Measurements from ENCODE around the gene ZMIZ2.
"Not testable (repeated sequence)": the region's sequence is repeated elsewhere in the genome, so short reads cannot be mapped to it uniquely, and the experiment has no call there.

Gene ZMIZ2

DNA sequence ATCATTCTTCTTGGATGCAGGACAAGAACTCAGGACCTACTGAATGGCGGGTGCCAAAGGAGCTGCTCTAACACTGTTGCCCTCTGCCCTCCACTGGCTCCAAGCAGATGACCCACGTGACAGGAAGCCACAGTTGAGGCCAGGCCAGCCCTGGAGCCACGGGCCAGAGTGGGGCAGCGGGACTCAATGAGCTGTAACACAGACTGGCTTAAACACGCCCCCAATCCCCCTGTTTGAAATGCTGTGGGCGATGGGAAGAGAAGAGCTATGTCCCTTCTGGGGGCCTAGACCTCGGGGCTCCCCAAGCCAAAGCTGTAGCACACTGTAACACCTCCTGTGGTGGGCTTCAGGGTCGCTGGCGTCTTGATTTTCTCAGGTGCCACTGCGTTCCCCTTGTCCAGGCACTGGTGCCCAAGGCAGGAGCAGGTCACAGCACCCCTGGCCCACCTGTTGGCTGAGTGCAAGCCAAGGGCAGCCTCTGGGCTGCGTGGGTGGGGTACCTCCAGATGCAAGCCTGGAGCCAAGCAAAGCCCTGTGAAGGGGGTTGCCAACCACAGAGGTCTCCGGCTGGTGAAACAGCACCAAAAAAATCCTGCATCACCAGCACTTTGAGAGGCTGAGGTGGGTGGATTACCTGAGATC lies 18.6 kb upstream of the ZMIZ2 start:
- DNase-seq (ENCODE audit: low spot score), result no peak

DNA sequence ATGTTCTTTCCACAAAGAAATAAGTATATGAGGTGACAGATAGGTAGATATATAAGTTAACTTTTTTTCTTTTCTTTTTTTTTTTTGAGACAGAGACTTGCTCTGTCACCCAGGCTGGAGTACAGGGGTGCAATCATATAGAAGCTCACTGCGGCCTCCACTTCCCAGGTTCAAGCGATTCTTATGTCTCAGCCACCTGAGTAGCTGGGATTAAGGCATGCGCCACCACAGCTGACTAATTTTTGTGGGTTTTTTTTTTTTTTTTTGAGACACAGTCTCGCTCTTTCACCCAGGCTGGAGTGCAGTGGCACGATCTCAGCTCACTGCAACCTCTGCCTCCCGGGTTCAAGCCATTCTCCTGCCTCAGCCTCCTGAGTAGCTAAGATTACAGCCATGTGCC lies 15.7 kb upstream of the ZMIZ2 start:
- not testable (repeated sequence) for DNase-seq (ENCODE audit: low spot score)

DNA sequence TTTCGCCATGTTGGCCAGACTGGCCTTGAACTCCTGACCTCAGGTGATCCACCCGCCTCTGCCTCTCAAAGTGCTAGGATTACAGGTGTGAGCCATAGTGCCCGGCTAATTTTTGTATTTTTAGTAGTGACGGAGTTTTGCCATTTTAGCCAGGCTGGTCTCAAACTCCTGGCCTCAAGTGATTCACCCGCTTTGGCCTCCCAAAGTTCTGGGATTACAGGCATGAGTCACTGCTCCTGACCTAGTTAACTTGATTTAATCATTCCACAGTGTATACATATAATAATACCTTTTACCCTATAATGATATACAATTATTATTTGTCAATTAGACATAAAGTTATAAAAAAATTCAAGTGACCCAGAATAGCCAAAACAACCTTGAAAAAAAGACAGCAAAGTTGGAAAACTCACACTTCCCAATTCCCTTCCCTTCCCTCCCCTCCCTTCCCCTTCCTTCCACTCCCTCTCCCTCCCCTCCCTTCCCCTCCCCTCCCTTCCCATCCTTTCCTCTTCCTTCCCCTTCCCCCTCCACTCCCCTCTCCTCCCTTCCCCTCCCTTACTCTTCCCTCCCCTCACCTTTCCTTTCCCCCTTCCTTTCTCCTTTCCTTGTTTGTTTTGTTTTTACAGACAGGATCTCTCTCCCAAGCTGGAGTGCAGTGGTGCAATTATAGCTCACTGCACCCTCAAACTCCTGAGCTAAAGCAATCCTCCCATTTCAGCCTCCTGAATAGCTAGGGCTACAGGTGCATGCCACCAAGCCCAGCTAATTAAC lies 14.8 kb upstream of the ZMIZ2 start:
- DNase-seq (ENCODE audit: low spot score), result no peak

DNA sequence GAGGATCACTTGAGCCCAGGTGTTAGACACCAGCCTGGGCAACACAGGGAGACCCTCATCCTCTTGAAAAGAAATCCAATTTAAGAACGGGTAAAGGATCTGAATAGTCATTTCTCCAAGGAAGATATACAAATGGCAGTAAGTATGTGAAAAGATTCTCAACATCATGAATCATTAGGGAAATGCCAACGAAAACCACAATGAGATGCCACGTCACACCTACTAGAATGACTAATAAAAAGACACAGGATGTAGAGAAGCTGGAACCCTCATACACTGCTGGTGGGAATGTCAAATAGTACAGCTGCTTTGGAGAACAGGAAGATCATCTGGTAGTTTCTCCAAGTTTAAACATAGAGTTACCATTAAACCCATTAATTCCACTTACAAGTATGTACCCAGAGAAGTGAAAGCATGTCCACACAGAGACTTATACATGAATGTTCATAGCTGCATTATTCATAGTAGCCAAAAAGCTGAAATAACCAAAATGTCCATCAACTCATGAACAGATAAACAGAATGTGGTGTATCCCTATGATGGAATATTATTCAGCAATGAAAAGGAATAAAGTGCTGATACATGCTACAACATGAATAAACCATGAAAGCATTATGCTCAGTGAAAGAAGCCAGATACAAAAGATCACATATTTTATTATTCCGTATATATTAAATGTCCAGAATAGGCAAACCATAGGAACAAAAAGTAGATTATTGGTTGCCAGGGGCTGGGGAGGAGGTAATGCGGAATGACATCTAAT lies 13.1 kb upstream of the ZMIZ2 start:
- no peak for DNase-seq (ENCODE audit: low spot score)

DNA sequence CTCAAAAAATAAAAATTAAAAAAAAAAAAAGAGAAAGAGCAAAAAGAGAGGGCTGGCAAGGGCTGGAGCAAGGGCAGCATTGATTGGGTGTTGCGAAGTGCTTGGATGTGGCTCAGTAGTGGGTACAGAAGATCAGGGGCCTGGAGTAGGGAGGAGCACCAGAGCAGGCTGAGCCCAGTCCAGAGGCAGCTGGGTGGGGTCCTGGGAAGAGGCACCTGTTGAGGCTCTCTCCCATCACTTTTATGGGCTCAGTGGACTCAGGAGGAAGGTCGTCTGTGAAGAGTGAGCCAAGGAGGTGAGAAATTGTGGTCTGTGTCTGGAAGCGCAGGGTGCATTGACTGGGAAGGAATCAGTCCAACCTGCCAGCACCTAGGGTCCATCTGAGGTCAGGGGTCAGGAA lies 11.8 kb upstream of the ZMIZ2 start:
- DNase-seq (ENCODE audit: low spot score), result no peak

DNA sequence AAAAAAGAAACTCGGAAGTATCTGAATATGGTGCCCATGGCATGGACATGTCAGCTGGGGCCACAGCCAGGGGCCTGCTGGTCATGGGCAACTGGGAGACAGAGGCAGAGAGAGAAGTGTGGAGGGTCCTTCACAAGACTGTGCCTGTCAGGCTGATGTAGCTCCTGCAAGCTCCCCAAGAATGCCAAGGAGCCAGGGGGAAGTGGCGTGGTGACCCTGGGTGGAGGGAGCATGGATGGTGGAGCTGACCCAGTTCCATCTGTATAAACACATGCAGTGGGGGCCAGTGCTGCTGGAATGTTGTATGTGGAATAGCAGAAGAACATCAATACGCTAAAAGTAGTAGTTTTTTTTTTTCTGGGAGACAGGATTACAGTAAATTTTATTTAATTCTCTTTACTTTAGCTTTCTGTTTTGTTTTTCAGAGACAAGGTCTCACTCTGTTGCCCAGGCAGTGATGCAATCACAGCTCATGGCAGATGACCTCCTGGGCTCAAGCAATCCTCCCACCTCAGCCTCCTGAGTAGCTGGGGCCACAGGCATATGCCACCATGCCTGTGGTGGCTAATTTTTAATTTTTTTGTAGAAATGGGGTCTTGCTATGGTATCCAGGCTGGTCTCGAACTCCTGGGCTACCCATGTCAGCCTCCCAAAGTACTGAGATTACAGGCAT lies 10.5 kb upstream of the ZMIZ2 start:
- DNase-seq (ENCODE audit: low spot score), result no peak

DNA sequence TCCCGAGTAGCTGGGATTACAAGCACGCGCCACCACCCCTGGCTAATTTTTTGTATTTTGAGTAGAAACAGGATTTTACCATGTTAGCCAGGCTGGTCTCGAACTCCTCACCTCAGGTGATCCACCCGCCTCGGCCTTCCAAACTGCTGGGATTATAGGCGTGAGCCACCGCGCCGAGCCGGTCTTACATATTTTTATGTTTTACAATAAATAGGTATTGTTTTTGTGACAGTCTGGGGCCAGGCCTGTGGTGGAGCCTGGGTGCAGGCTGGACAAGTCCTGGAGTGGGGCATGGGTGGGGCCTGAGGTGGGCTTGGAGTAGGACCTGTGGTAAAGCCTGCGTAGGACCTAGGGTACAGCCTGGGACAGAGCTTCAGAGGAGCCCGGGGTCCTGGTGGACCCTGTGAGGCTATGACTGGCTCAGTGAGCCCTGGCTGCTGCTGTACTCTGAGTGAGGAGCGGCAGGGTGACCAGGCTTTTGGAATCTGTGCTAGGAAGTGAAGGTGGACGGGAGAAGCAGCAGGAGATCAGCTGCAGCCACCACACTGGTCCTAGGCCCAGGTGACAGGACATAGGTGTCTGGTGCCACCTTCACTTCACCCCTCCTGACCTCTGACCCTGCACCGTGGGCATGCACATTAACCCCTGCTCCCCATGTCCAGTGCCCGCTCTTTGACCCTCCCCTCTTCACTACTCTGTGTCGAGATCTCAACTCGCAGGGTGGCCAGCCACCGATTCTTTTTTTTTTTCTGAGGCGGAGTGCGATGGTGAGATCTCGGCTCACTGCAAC lies 9.6 kb upstream of the ZMIZ2 start:
- no peak for DNase-seq (ENCODE audit: low spot score)

DNA sequence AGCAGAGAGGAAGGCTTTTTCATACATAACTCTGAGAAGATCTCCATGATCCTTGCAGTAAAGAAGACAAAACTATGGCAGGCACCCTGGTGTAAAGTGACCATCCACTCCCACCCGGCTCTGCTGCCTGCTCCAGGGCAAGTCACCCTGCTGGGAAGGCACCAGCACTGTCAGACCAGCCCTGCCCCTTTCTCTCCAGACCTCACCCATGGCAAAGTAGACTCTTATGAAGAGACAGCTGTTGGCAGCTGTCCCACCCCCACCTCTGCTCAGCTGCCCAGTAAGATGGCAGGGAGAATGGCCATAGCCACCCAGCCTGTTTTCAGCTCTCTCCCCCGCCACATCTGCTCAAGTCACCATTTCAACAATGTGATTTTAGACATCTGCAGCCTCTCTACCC lies 8.6 kb upstream of the ZMIZ2 start:
- no peak for DNase-seq (ENCODE audit: low spot score)

DNA sequence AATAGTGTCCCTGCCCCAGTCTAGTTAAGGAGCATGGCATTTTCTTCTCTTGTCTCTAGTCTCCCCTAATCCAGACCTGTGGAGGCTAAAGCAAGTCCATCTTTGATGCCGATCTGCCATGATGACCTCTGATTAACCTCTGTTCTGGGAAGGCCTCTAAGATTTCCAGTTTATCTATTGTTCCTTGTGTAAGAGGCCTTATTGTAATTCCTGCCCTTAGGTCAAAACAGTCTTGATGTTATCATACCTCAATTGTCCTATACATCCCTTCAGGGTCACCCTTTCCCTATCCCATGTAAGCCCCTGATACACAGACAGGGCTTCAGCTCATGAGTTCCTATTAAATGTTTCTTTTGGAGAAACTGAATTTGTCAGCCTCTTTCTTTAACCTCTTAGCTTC lies 4.9 kb upstream of the ZMIZ2 start:
- no peak for DNase-seq (ENCODE audit: low spot score)

DNA sequence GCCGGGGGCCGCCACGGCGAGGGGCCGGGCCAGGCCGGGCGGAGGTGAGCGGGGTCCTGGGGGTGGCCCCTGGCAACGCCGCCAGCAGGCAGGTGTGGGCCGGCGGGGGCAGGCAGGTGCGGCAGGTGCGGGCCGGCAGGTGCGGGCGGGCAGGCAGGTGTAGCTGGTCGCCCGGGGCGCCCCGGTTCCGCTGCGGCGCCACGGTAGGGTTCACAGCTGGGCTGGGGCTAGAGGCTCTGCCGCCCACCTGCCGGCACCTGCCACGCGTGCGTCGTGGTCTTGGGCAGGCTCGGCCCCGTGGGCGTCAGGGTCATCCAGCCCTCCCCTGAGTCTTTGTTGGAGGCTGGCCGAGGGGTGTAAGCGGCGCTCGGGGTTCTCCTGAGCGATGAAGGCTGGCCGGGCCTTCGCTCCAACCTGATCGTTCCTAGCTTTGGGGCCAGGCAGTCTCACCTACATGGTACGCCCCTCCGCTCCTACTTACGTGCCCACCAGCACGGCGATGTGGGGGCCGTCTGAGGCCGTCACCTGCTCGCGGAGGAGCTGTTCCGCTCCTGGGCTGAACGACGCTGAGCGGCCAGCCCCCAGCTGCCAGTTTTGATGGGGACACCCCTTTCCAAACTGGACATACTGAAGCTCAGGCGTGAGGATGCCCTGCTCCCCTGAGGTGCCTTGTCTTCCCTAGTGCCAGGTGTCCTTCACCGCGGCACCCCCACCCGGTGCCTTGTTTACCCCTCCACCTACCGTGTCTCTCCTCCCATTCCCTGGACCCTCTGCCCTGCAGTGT lies 493 bp downstream of the ZMIZ2 start:
- DNase-seq (ENCODE audit: low spot score), result peak; percentile 63

DNA sequence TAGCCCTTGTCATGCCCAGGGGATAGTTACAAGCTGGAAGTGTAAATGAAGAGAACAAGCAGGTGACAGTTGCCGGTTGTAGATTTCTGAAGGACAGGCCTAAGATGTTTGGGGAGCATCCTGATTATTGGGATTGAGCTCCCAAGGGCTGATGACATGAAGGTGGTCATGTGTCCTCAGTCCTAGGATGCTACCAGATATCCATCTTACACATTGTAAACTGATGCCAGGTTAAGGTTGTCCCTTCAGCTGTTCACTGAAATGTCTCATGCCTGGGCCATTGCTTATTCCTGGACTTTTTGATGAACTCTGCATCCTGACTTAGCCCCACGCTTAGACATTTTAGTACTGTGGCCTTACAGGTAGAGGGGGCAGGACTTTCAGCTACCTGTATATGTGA lies 1.3 kb downstream of the ZMIZ2 start:
- peak; percentile 26 for DNase-seq (ENCODE audit: low spot score)

DNA sequence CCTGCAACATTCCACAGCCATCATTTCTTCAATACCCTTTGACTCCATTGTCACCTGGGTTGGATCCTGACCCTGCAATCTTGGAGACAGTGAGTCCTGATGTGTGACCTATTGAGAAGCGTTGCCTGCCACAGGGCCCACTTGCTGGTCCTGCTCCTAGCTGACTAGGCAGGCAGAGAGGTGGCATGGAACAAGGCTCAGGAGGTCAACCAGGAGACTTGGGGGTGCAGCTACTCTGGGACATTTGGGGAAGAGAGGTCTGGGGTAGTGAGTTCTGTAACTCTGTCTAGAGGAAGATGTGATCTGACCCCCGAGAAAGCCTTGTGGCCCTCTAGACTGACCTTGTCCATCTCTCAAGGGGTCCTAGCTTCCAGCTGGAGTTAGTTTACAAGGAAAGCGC lies 1.8 kb downstream of the ZMIZ2 start:
- DNase-seq (ENCODE audit: low spot score), result peak; percentile 32

DNA sequence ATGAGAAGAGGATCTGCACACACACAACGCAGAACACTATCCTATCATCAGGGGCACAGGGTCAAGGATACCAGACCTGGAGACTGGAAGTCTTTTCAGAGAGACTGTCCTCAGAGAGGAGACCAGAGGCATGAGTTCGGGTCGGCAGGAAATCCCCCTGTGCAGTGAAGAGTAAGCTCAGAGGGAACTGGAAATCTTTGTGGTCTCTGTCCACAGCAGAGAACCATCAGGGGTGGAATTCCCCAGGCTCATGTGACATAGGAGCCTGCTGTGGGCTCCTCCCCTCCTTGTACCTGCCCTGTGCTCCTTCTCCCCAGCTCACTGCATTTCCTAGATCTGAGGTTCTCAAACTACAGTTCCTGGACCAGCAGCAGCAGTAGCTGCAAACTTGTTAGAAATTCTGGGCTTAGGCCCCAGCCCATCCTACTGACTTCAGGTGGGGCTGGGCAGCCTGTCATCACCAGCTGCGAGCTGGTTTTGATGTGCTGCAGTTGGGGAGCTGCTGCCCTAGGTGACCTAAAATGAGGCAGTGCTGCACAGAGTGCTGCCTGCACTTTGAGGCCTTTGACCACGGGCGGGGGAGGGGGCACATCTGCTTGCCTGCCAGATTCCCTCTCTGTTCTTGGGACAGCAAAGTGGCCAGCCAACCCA lies 2.4 kb downstream of the ZMIZ2 start:
- DNase-seq (ENCODE audit: low spot score), result peak; percentile 79

DNA sequence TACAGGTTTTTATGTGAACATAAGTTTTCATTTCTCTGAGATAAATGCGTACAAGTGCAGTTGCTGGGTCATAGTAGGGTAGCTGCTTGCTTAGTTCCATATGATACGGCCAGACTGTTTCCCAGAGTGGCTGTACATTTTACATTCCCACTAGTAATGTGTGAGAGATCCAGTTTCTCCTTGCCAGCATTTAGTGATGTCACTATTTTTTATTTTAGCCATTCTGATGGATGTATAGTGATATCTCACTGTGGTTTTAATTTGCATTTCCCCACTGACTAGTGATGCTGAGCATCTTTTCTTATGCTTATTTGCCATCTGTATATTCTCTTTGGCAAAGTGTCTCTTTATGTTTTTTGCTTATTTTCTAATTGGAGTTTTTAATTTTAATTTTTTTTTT lies 4.2 kb downstream of the ZMIZ2 start:
- no peak for DNase-seq (ENCODE audit: low spot score)

DNA sequence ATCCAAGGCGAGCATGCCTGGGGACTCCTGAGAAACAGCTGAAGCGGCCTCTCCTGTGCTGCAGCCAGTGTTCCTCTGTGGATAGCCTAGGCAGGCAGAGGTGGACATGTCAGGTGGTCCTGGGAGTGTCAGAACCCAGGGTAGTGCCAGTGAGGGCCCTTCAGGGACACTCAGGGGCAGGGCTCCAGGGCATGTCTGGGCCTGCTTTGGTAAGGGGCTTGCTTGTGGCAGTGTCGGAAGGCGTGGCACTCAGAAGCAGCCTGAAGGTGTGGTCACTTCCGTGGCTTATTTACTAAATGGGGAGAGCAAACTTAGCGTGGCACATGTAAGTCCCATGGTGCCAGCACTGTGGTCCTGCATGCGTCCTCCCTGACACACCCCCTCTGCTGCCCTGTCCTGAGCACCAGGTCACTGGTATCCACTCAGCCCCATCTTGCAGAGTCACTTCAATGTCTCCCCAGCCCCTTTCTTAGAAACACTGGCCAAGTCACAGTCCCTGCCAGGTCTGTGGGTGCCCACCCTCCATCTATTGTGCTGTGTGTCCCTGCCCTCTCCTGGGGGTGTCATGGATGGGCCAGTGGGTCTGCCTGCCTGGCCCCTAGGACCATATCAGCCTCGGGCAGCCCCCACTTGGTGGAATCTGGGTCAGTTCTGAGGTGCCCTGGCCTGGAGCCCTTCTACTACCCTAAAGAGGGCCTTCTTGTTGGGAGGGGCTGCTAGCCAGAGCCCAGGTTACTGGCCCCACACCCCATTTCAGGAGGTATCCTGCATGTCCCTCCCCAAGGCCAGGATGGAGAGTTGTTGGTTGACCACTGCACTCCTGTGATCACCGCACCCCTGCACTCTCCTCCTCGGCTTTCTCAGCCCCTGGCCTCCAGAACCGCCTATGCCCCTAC lies 6.4 kb downstream of the ZMIZ2 start:
- DNase-seq (ENCODE audit: low spot score), result no peak

DNA sequence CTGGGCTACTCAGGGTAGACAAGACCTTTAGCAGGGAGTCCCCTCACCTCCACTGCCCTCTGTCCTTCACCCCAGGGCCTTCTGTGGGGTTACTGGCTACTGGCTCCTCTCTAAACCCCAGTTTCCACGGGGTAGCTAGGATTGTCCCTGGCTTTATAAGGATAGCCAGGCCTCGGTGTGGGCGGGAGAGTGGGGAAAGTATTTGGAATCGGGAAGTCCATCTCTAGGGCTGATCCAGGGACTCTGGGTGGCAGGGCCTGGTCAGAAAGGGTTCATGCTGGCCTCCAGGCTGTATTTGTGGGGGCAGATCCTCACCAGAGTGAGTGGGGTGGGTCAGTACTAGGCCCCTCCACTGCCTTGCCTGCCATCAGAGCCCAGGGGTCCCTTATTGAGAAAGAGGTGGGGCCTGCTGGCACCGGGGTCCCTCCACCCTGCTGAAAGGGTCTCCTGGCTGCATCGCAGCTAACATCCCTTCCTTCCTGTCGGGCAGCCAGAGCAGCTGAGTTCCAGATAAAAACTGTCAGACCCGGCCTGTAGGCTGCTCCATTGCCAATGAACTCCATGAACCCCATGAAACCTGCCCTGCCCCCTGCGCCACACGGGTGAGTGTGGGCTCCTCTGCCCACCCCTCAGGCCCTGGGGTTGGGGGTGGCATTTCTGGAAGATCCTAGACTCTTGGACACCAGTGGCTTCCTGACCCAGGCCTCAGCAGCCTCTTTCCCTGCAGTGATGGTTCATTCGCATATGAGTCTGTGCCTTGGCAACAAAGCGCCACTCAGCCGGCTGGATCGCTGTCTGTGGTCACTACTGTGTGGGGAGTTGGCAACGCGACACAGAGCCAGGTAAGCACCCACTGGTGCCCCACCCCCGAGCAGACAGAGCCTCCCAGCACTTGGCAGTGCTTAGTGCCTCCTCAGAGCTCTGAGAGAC lies 7.3 kb downstream of the ZMIZ2 start:
- DNase-seq (ENCODE audit: low spot score), result no peak

DNA sequence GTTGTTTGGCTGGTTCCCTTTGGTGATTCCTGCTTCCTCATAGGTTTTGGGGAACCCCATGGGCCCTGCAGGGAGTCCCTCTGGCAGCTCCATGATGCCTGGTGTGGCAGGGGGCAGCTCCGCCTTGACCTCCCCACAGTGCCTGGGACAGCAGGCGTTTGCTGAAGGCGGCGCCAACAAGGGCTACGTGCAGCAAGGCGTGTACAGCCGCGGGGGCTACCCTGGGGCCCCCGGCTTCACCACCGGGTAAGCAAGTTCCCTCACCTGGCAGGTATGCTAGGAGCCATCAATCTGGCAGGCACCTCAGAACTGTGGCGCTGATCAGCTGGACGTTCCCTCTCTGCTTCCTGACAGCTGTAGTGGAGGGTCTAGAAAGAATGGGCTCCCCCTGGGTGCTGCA lies 8.3 kb downstream of the ZMIZ2 start:
- DNase-seq (ENCODE audit: low spot score), result no peak

DNA sequence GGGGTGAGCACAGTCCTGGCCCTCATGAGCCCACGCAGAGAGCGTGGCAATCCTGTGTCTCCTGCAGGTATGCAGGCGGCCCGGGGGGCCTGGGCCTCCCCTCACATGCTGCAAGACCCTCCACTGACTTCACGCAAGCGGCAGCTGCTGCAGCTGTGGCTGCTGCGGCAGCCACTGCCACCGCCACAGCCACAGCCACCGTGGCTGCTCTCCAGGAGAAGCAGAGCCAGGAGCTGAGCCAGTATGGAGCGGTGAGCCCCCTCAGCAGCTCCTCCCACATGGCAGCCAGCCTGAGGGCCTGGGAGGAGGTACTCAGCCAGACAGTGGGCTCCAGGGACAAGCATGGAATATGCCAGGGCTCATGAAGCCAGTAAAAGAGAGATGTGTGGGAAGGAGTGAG lies 8.7 kb downstream of the ZMIZ2 start:
- DNase-seq (ENCODE audit: low spot score), result no peak

All from NAMALWA (cell line).